Heart left ventricle (tissue), 16 donors: ENCODE measurements around the gene ITIH5. TPM values are rescaled to one million over a fixed set of nuclear protein-coding genes. Genes with fewer than 3 reads are reported as not detected.
A peak's percentile ranks its signal among the peaks of the same experiment; 100 is the strongest.
"Not testable (repeated sequence)": the region's sequence is repeated elsewhere in the genome, so short reads cannot be mapped to it uniquely, and the experiment has no call there.

Experiments used
- ATAC-seq, 4 donors: fragments of 200-7000 bp; cut with Tn5 transposase; one replicate each; pipeline ENCODE4 v1.9.1; 2020 to 2022; ENCODE audit warnings: moderate library complexity in 4 of 4, mild to moderate bottlenecking in 3 of 4, moderate number of reproducible peaks in 1 of 4
- DNase-seq, 5 donors: peaks; one replicate each; pipeline ENCODE4 v3.0.0-alpha.2; 2020
- H3K27ac ChIP-seq, 12 donors: fragments of 200-600 bp; sonication (generic) in 4 of 12; one replicate each; pipeline versions ENCODE4 v1.5.0 to v1.8.0; 2016 to 2022; ENCODE audit warnings: mild to moderate bottlenecking in 2 of 12
- H3K27me3 ChIP-seq, 9 donors: fragments of 200-600 bp; sonication (generic) in 2 of 9; one replicate each; pipeline versions ENCODE4 v1.5.1 to v1.8.0; 2016 to 2022; ENCODE audit warnings: mild to moderate bottlenecking in 3 of 9
- H3K36me3 ChIP-seq, 9 donors: fragments of 200-600 bp; sonication (generic) in 2 of 9; one replicate each; pipeline versions ENCODE4 v1.5.0 to v1.8.0; 2018 to 2022; ENCODE audit warnings: mild to moderate bottlenecking in 2 of 9
- H3K4me1 ChIP-seq, 12 donors: fragments of 200-600 bp; sonication (generic) in 4 of 12; one replicate each; pipeline versions ENCODE4 v1.5.0 to v1.8.0; 2016 to 2022; ENCODE audit warnings: mild to moderate bottlenecking in 3 of 12
- H3K4me3 ChIP-seq, 12 donors: fragments of 200-600 bp; sonication (generic) in 4 of 12; one replicate each; pipeline versions ENCODE4 v1.5.0 to v1.8.0; 2017 to 2022; ENCODE audit warnings: mild to moderate bottlenecking in 9 of 12, moderate library complexity in 4 of 12
- H3K9me3 ChIP-seq, 12 donors: fragments of 200-600 bp; sonication (generic) in 4 of 12; one replicate each; pipeline versions ENCODE4 v1.5.0 to v1.8.0; 2016 to 2022; ENCODE audit warnings: mild to moderate bottlenecking in 1 of 12
- POLR2A ChIP-seq, 2 donors: fragments of 450-650 bp; IDR thresholded peaks; one replicate each; pipeline ENCODE4 v1.6.1; 2017; ENCODE audit warnings: antibody characterized with exemption in 2 of 2, mild to moderate bottlenecking in 2 of 2, moderate library complexity in 2 of 2
- WGBS, 4 donors: extraction: QIAGEN DNeasy Blood & Tissue Kit in 2 of 4; methylation state at CpG; one replicate each; pipeline versions ENCODE4 v1.1.5 to v1.1.7; 2013 to 2018; 5-methylcytosine and 5-hydroxymethylcytosine counted together
- intact Hi-C, 10 donors: fragments of 100-400 bp; cut with DNase I; formaldehyde crosslinking; loops; one replicate each; pipeline versions ENCODE4 v1.11.1 to v1.14.2; 2022
- polyA plus RNA-seq, 2 donors: library from polyadenylated mRNA; stranded (reverse); fragments of 200-250 nt; gene quantifications; one replicate each; pipeline ENCODE4 v1.2.3, GENCODE V29; 2013
- total RNA-seq, 9 donors: library from RNA; depleted of rRNA in 2 of 9; stranded (reverse); fragments of >200 nt in 2 of 9; fragmentation: NEBNext Ultra II Directional in 3 of 9; extraction: Animal tissue kit (Norgen Biotek cat#: 25700) in 3 of 9; gene quantifications; one replicate each; pipeline versions ENCODE4 v1.1.0 to v1.2.4, GENCODE V29; 2016 to 2023
- TF ChIP-seq, protein P1 (sequence below), 12 donors: fragments of 200-600 bp; sonication (generic) in 4 of 12; IDR thresholded peaks; one replicate each; pipeline versions ENCODE4 v1.5.0 to v1.8.0; 2018 to 2022; ENCODE audit warnings: antibody characterized with exemption in 12 of 12, mild to moderate bottlenecking in 5 of 12
- donor health status: ischemic (EF 13 %, LVEDD 7.1; RV severe dilation, severe dysfunction).
- donor health status: healthy with polysubstance abuse.
- donor health status: DM: no; HTN: yes; CAD: no.
- donor health status: DM: no; HTN: no; CAD: no.
- donor health status: ischemic (EF 25% LVEDD 6.9; RV normal size, moderate dysfunction).
- donor health status: ischemic (EF 25% LVEDD 5.7; RV mildly dilated, moderate dysfunction).
- donor health status: healthy.
- donor health status: DM: yes; HTN: yes; CAD: no.
- donor health status: ischemic (EF 35%, LVEDD 5.7; RV mildly dilated, moderate dysfunction).
- donor health status: nonischemic (EF 11% LVEDD 7.7; RV severe dilation, severe dysfunction).
- donor health status: DM: yes; HTN: yes; CAD: no.
- donor health status: PGD.
- donor health status: ischemic (EF 29% LVEDD 5.4; RV normal size, mild dysfunction).
- donor health status: nonischemic (EF 23%, LVEDD 6.1; RV moderate dilation, normal function).

ITIH5 gene
- total and polyA plus RNA-seq, 11 donors: 2.7 to 20.4 (median 7.1) TPM

DNA sequence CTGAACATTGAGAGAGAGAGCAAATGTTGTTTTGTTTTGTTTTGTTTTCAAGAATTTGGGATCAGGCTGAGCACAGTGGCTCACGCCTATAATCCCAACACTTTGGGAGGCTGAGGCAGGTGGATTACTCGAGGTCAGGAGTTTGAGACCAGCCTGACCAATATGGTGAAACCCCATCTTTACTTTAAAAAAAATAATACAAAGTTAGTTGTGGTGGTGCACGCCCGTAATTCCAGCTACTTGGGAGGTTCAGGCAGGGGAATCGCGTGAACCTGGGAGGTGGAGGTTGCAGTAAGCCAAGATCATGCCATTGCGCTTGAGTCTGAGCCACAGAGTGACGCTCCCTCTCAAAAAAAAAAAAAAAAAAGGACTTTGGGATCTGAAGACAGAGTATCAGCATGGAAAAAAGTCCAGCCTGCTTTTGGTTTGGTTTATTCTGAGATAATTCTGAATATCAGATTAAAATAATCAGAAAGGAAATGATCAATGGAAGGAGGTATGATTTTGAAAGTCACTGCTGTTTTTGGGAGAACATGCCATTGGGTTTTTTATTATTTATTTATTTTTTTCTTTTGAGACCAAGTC, 34.5 kb upstream of the ITIH5 start:
- H3K36me3 ChIP-seq: no peaks in the 10 kb centered on the region
- no peak overlapping the region for H3K27ac ChIP-seq
- H3K27me3 ChIP-seq: peaks cover 0 to 7% (median 0%) of the 10 kb centered on the region in 9 donors
- H3K4me3 ChIP-seq: no peak overlapping the region
- peaks cover 0 to 5% (median 0%) of the 10 kb centered on the region in 12 donors for H3K4me1 ChIP-seq
- DNase-seq: no peak
- 77 to 96% (median 93%) methylated on average over 8 of the region's 8 CpGs for WGBS, 4 donors
- no peak for ATAC-seq
- TF ChIP-seq, protein P1, sequence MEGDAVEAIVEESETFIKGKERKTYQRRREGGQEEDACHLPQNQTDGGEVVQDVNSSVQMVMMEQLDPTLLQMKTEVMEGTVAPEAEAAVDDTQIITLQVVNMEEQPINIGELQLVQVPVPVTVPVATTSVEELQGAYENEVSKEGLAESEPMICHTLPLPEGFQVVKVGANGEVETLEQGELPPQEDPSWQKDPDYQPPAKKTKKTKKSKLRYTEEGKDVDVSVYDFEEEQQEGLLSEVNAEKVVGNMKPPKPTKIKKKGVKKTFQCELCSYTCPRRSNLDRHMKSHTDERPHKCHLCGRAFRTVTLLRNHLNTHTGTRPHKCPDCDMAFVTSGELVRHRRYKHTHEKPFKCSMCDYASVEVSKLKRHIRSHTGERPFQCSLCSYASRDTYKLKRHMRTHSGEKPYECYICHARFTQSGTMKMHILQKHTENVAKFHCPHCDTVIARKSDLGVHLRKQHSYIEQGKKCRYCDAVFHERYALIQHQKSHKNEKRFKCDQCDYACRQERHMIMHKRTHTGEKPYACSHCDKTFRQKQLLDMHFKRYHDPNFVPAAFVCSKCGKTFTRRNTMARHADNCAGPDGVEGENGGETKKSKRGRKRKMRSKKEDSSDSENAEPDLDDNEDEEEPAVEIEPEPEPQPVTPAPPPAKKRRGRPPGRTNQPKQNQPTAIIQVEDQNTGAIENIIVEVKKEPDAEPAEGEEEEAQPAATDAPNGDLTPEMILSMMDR (IDR thresholded peaks at IDR 0.05): no peak
- no peak for TF ChIP-seq POLR2A (IDR thresholded peaks at IDR 0.05)
- intact Hi-C loops: no loop called here
- no peaks in the 10 kb centered on the region for H3K9me3 ChIP-seq

DNA sequence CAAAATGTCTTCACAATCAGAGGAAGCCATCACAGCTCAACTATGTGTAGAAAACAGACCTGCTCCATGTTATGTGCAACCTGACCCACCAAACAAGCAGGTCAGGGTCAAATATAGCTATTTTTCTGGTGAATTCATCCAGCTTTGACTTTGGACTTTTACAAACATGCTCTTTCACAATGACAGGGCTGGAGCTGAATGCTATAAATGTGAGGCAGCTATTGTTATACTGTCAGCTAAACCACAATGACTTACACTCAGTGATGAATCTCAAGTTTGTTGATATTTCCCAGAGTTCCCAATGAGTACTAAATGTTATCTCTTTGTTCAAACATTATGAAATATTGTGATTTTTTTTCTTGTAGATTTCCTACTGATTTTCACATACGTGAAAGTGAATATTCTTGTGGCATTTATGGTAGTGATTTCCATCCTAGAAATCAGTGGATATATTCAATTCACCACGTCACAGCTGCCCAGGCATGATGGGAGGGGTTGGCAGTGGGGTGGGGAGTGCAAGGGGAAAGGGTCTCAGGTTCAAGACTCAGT, 33.9 kb upstream of the ITIH5 start:
- TF ChIP-seq, protein P1 (IDR thresholded peaks at IDR 0.05): no peak
- no peak for TF ChIP-seq POLR2A (IDR thresholded peaks at IDR 0.05)
- Histone ChIP-seq H3K36me3 (no peaks in the 10 kb centered on the region), H3K27ac (no peak overlapping the region), H3K27me3 (peaks cover 0 to 7% (median 0%) of the 10 kb centered on the region in 9 donors), H3K4me3 (no peak overlapping the region), H3K4me1 (peaks cover 0 to 5% (median 0%) of the 10 kb centered on the region in 12 donors), H3K9me3 (no peaks in the 10 kb centered on the region)
- DNase-seq (no peak), ATAC-seq (no peak)
- WGBS, 4 donors: 67 to 84% (median 74%) methylated on average over 2 of the region's 2 CpGs
- intact Hi-C loops: no loop called here

DNA sequence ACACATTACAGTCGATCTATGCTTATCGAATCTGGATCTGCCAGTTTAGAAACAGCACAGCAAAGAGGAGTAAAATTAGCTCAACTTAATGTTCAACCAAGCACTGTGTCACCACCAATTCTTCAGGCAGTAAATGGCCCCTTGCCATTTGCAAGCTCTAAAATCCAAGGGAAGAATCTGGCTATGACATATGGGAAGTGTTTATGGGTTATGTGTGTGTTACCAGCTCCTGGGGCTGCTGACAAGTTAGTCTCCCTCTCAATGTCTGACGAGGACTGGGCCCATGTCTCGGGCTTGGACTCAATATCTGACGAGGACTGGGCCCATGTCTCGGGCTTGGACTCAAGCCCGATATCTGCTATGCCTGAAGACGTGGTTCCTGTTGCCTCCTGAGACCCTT, 30.7 kb upstream of the ITIH5 start:
- Histone ChIP-seq H3K27ac (no peak overlapping the region), H3K4me1 (peaks cover 0 to 5% (median 0%) of the 10 kb centered on the region in 12 donors), H3K4me3 (no peak overlapping the region), H3K9me3 (peaks cover 0 to 7% (median 0%) of the 10 kb centered on the region in 12 donors), H3K36me3 (no peaks in the 10 kb centered on the region), H3K27me3 (no peaks in the 10 kb centered on the region)
- ATAC-seq (no peak), DNase-seq (no peak)
- intact Hi-C loops: no loop called here
- TF ChIP-seq, protein P1 (IDR thresholded peaks at IDR 0.05): no peak
- no peak for TF ChIP-seq POLR2A (IDR thresholded peaks at IDR 0.05)
- 52 to 69% (median 57%) methylated on average over 8 of the region's 8 CpGs for WGBS, 4 donors

DNA sequence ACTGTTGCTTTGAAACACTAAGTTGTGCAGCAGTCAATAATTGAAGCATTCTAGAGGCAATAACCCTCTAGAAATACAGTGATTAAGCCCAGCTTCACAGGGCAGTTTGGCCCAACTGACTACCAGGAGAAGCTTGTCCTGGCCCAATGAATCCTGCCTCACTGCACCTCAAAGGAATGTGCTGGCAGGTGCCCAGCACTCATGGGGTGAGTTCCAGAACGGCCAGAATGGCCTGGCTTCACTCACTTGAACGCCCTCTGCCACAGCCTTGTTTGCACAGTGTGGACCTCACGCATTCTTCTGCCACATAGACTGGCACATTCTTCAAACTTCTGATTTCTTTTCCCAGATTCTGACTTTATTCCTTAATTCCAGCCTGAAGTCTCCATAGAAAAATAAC, 29.8 kb upstream of the ITIH5 start:
- intact Hi-C loops: no loop called here
- Histone ChIP-seq H3K4me3 (no peak overlapping the region), H3K9me3 (peaks cover 0 to 13% (median 0%) of the 10 kb centered on the region in 12 donors), H3K4me1 (peaks cover 0 to 5% (median 0%) of the 10 kb centered on the region in 12 donors), H3K36me3 (no peaks in the 10 kb centered on the region), H3K27me3 (no peaks in the 10 kb centered on the region), H3K27ac (no peak overlapping the region)
- WGBS, 4 donors: 29 to 81% (median 47%) methylated on average over 2 to 3 of the region's 3 CpGs
- peak; percentile 89 to 95 (median 92) for ATAC-seq
- TF ChIP-seq POLR2A (IDR thresholded peaks at IDR 0.05): no peak
- TF ChIP-seq, protein P1 (IDR thresholded peaks at IDR 0.05): no peak
- peak in 4 of 5 donors; percentile 31 to 79 (median 44) for DNase-seq

GRCh38 chr10:7693194-7693593, 26.4 kb upstream of the ITIH5 start:
- intact Hi-C loops: not testable (repeated sequence)

DNA sequence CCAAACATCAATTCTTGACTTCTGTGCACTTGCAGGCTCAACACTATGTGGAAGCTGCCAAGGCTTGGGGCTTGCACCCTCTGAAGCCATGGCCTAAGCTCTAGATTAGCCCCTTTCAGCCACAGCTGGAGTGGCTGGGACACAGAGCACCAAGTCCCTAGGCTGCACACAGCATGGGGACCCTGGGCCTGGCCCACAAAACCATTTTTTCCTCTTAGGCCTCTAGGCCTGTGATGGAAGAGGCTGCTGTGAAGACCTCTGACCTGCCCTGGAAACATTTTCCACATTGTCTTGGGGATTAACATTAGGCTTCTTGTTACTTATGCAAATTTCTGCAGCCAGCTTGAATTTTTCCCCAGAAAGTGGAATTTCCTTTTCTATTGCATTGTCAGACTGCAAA, 25.6 kb upstream of the ITIH5 start:
- intact Hi-C loops, H3K4me1 ChIP-seq, H3K27ac ChIP-seq, H3K36me3 ChIP-seq, ATAC-seq, DNase-seq, H3K4me3 ChIP-seq, H3K27me3 ChIP-seq: not testable (repeated sequence)
- peaks cover 0 to 17% (median 0%) of the 10 kb centered on the region in 12 donors for H3K9me3 ChIP-seq

More at GRCh38 chr10:7693194-7693593, 26.4 kb upstream of the ITIH5 start:
- not testable (repeated sequence) for H3K27ac ChIP-seq, H3K27me3 ChIP-seq, H3K4me3 ChIP-seq, H3K36me3 ChIP-seq, DNase-seq, ATAC-seq, H3K4me1 ChIP-seq
- peaks cover 0 to 17% (median 0%) of the 10 kb centered on the region in 12 donors for H3K9me3 ChIP-seq

GRCh38 chr10:7690885-7691597, 24.3 kb upstream of the ITIH5 start:
- ATAC-seq, H3K36me3 ChIP-seq, intact Hi-C loops, DNase-seq, H3K27ac ChIP-seq, H3K27me3 ChIP-seq, H3K4me1 ChIP-seq, H3K4me3 ChIP-seq: not testable (repeated sequence)
- H3K9me3 ChIP-seq: peaks cover 0 to 17% (median 0%) of the 10 kb centered on the region in 12 donors
- 61 to 71% (median 70%) methylated on average over 3 of the region's 3 CpGs for WGBS, 4 donors
